ENCODE measurements around the gene REG3G. TPM values are rescaled to one million over a fixed set of nuclear protein-coding genes. Genes with fewer than 3 reads are reported as not detected.
"Not testable (repeated sequence)": the region's sequence is repeated elsewhere in the genome, so short reads cannot be mapped to it uniquely, and the experiment has no call there.

The REG3G gene
- total RNA-seq, 2 experiments from 2014 or later = not detected

DNA sequence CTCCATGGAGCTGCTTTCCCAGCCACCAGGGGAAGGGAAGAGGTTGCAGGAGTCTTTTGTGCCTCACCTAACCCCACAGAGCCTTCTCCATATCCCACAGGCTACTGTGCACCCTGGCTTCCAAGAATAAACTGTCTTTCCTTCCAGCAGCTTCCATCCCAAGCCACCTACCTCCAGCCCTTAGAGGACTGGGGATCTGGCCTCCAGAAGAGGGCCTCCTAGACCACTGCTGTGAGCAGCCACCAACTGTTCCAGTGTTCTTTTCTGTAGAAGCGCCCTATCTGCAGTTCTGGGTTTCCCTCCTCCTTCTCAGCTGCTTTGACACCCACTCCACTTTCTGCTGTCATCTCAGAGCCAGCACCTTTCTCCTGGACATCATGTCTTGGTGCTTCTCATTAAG lies 30.7 kb upstream of the REG3G start:
- no peak overlapping the region for H3K27ac Mint-ChIP-seq
- DNase-seq = no peak
- peaks cover 5% of the 10 kb centered on the region for H3K9me3 Mint-ChIP-seq
- ChIA-PET CTCF (interaction anchor here (1.0 kb wide), 1 partner anchor 9 kb away, joined by 3 read pairs; no protein-coding TSS in a partner anchor), POLR2A (no interaction called here)
- no peak overlapping the region for H3K4me3 Mint-ChIP-seq
- H3K36me3 Mint-ChIP-seq (ENCODE audit: low read depth) = no peaks in the 10 kb centered on the region
- peaks cover 19% of the 10 kb centered on the region for H3K27me3 Mint-ChIP-seq
- H3K4me1 Mint-ChIP-seq = no peaks in the 10 kb centered on the region

DNA sequence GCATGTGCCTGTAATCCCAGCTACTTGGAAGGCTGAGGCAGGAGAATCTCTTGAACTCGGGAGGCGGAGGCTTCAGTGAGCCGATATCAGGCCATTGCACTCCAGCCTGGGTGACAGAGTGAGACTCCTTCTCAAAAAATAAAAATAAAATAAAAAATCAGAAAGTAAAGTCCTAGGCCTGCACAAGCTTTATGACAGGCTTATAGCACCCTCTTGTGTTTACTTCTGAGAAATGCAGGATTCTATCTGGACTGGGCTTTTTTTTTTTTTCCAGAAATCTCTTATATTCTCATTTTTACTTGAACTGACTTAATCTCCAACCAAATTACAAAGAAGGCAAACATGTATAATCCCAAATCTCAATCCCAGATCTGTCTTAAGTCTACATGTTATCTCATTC lies 26.1 kb upstream of the REG3G start:
- CTCF ChIA-PET = interaction anchor here (0.6 to 1.1 kb wide), 2 partner anchors 9 to 88 kb away, joined by 3 read pairs; no protein-coding TSS in a partner anchor
- no peak for DNase-seq
- no peak overlapping the region for H3K27ac Mint-ChIP-seq
- no peaks in the 10 kb centered on the region for H3K4me1 Mint-ChIP-seq
- H3K36me3 Mint-ChIP-seq (ENCODE audit: low read depth) = no peaks in the 10 kb centered on the region
- POLR2A ChIA-PET = no interaction called here
- peaks cover under 1% of the 10 kb centered on the region for H3K27me3 Mint-ChIP-seq
- no peak overlapping the region for H3K4me3 Mint-ChIP-seq
- peaks cover under 1% of the 10 kb centered on the region for H3K9me3 Mint-ChIP-seq

DNA sequence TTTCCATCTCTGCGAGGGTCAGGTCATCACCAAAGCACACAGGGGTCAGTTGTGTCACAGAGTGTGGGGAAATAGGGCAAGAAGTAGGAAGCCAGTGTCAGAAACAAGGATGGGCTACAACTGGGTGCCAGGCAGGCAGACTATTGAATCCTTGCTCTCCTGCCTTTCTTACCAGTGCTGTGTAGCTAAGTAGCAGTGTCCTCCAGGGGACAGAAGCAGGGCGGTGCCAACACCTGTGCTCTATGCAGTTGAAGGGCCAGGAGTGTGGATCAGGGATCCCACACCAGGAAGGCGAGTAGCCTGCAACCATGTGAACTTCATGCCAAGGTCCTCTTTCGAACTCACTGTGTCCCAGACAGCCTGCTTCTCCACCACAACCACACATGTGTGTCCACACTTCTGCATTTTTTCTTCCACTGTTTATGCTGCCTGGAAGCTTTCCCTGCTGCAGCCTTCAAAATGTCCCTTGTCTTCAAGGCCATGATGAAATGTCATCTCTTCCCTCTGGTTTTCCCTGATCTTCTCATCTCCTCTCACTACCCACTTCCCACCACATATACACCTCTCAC lies 25.4 kb upstream of the REG3G start:
- Mint-ChIP-seq H3K9me3 (no peaks in the 10 kb centered on the region), H3K36me3 (ENCODE audit: low read depth) (no peaks in the 10 kb centered on the region)
- POLR2A ChIA-PET = no interaction called here

DNA sequence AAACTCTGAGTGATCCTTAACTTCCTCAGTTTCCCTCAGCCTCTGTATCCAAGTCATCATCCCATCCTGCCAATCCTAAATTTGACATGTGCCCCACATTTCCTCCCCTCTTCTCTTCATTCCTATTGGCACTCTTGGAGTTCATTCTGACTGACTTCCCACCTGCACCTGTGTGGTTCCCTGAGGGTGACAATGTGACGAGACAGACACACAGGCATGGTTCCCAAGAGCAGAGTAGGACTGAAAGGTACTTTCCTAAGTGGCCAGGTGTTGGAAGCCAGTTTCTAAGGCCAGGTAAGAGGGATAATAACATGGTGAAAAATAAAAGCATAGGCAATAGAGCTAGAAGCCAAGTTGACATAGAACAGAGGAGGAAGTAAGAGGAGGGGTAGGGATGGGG lies 24.2 kb upstream of the REG3G start:
- no peak overlapping the region for H3K27ac Mint-ChIP-seq
- ChIA-PET CTCF (no interaction called here), POLR2A (no interaction called here)
- no peaks in the 10 kb centered on the region for H3K27me3 Mint-ChIP-seq
- H3K4me1 Mint-ChIP-seq = no peaks in the 10 kb centered on the region
- H3K36me3 Mint-ChIP-seq (ENCODE audit: low read depth) = no peaks in the 10 kb centered on the region
- no peak for DNase-seq
- no peaks in the 10 kb centered on the region for H3K9me3 Mint-ChIP-seq
- no peak overlapping the region for H3K4me3 Mint-ChIP-seq

More for the DNA sequence above, 25.4 kb upstream of the REG3G start:
- CTCF ChIA-PET = no interaction called here
- Mint-ChIP-seq H3K4me1 (no peaks in the 10 kb centered on the region), H3K27me3 (no peaks in the 10 kb centered on the region), H3K4me3 (no peak overlapping the region), H3K27ac (no peak overlapping the region)
- DNase-seq = no peak

DNA sequence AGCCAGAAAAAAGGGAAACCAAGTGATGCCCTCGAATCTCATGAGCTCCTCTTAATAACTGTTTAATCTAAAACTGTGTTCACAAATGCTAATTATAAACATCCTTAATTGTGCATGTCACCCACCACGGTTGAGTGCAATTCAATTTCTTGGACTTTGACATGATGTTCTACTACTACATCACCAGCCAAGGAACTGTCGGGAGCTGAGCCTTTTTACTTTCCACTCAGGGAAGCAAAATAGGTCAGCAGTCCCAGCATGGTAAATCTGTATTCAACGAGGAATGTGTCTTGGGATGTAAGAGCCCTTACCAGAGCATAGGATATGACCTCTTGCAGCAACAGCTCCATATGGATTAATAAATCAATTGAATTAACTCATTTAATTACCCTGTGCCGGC lies 20.8 kb upstream of the REG3G start:
- H3K9me3 Mint-ChIP-seq = peaks cover 8% of the 10 kb centered on the region
- no peak overlapping the region for H3K27ac Mint-ChIP-seq
- no peaks in the 10 kb centered on the region for H3K4me1 Mint-ChIP-seq
- ChIA-PET POLR2A (no interaction called here), CTCF (no interaction called here)
- no peak for DNase-seq
- H3K4me3 Mint-ChIP-seq = no peak overlapping the region
- no peaks in the 10 kb centered on the region for H3K36me3 Mint-ChIP-seq (ENCODE audit: low read depth)
- H3K27me3 Mint-ChIP-seq = no peaks in the 10 kb centered on the region

DNA sequence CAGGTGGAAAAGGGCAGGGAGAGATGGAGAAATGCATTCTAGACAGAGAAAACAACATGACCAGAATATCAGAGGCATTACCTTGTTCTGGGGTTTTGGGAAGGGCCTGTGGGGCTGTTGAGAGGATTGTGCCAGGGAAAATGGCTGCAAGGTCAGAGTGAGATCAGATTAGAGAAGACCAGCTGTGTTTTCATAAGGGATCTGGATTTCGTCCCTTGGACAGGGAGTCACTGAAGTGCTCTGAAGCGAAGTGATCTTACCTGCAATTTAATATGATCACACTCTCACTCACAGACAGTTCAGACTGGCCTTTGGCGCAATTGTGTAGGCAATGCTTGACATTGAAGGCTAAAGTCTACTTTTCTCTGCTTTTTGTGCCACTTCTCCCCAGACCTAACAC lies 20.3 kb upstream of the REG3G start:
- CTCF ChIA-PET = no interaction called here

DNA sequence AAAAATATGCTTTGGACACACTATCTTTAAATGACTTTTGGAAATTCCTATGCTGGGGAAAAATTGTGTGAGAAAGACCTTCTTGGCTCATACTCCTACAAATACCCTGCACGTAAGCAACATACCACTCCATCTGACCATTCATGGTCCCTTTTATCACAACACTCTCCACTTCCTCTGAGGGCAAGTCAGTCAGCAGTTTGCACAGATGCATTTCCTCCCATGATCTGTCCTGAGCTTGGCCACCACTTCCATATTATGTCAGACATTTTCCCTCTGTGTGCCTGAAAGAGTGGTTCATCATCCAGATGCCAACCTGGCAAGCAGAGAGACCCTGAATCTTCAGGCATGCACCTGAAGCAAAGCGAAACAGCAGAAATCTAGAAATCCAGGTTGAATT lies 16.1 kb upstream of the REG3G start:
- H3K9me3 Mint-ChIP-seq = peaks cover 11% of the 10 kb centered on the region
- DNase-seq = no peak
- POLR2A ChIA-PET = no interaction called here
- H3K4me1 Mint-ChIP-seq = no peaks in the 10 kb centered on the region
- H3K36me3 Mint-ChIP-seq (ENCODE audit: low read depth) = no peaks in the 10 kb centered on the region
- CTCF ChIA-PET = no interaction called here
- H3K27me3 Mint-ChIP-seq = no peaks in the 10 kb centered on the region
- H3K4me3 Mint-ChIP-seq = no peak overlapping the region
- H3K27ac Mint-ChIP-seq = no peak overlapping the region

More for the DNA sequence above, 20.3 kb upstream of the REG3G start:
- H3K4me1 Mint-ChIP-seq = no peaks in the 10 kb centered on the region
- no peaks in the 10 kb centered on the region for H3K36me3 Mint-ChIP-seq (ENCODE audit: low read depth)
- POLR2A ChIA-PET = no interaction called here
- H3K27ac Mint-ChIP-seq = no peak overlapping the region
- H3K27me3 Mint-ChIP-seq = no peaks in the 10 kb centered on the region
- no peak overlapping the region for H3K4me3 Mint-ChIP-seq
- H3K9me3 Mint-ChIP-seq = peaks cover 8% of the 10 kb centered on the region
- DNase-seq = no peak

DNA sequence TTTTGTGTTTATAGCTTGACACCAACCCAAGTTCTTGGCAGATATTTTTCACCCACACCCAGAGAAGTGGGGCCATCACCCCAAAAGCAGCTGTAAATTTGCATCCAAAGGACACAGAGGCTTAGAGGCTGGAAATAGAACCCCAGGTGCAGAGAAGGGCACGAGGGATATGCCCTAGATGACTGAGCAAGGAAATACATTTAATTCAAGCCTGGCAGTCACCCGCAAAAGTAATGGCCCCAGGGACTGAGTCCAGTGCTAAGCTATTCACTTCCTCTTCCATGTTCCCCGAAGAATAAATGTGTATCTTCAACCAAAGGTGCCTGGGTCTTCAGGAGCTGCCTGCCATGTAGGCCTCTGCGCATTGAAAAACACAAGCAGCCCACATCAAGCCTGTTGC lies 14.0 kb upstream of the REG3G start:
- ChIA-PET CTCF (no interaction called here), POLR2A (no interaction called here)
- no peaks in the 10 kb centered on the region for H3K27me3 Mint-ChIP-seq
- H3K4me3 Mint-ChIP-seq = no peak overlapping the region
- H3K4me1 Mint-ChIP-seq = no peaks in the 10 kb centered on the region
- H3K27ac Mint-ChIP-seq = no peak overlapping the region
- no peak for DNase-seq
- H3K36me3 Mint-ChIP-seq (ENCODE audit: low read depth) = no peaks in the 10 kb centered on the region
- H3K9me3 Mint-ChIP-seq = peaks cover 11% of the 10 kb centered on the region

DNA sequence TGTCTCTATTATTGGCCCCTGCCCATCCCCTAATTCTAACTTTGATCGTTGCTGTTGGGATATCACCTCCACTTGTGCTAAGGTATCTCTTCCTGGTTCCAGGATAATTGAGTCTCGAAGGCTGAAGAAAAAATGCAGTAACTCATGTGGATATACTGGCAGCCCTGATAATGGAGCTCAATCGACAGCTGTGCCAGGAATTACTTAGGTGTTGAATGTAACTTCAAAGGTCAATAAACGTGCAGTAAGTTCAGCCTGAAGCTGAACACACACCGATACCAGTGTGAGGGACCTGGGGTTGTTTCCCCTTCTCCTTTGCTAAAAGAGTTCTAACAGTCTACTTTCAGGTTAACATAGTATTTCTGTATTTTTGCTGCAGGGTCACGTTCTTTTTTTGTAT lies 11.9 kb upstream of the REG3G start:
- Mint-ChIP-seq H3K9me3 (peaks cover 5% of the 10 kb centered on the region), H3K27ac (no peak overlapping the region), H3K4me1 (no peaks in the 10 kb centered on the region), H3K4me3 (no peak overlapping the region), H3K27me3 (no peaks in the 10 kb centered on the region), H3K36me3 (ENCODE audit: low read depth) (no peaks in the 10 kb centered on the region)
- POLR2A ChIA-PET = no interaction called here
- CTCF ChIA-PET = no interaction called here
- no peak for DNase-seq

DNA sequence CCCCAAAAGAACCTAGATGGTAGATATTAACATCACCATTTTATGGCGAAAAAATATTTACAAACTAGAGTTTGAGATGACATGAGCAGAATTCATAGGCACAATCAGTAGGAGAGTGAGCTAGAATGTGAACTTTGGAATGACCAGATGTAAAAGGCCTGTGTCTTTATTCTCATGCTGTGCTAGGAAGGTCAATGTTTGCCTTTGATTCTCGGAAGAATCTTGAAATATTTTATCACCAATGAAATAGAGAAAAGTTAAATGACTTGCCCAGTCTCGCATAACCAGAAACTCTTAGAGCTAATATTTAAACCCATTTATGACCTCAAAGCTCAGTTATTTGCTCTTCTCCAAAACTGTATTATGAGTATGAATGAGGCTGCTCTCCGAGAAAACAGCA lies 9.2 kb upstream of the REG3G start:
- POLR2A ChIA-PET = no interaction called here
- H3K4me3 Mint-ChIP-seq = no peak overlapping the region
- H3K4me1 Mint-ChIP-seq = no peaks in the 10 kb centered on the region
- H3K36me3 Mint-ChIP-seq (ENCODE audit: low read depth) = no peaks in the 10 kb centered on the region
- H3K9me3 Mint-ChIP-seq = peaks cover 5% of the 10 kb centered on the region
- no peak for DNase-seq
- CTCF ChIA-PET = no interaction called here
- no peak overlapping the region for H3K27ac Mint-ChIP-seq
- H3K27me3 Mint-ChIP-seq = no peaks in the 10 kb centered on the region

DNA sequence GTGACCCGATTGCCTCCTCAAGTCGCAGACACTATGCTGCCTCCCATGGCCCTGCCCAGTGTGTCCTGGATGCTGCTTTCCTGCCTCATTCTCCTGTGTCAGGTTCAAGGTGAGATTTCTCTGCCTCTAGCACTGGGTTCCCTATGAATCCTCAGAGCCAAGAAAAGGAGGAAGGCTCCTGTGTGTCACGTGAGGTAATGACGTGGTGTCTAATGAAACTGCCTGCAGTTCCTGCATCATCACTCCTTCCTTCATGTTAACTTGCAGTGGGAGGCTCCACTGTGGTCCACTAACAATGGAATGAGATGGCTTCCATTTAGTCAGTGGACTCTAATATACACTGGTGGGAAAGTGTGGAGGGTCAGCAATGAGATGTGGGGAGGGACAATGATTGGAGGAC lies 559 bp downstream of the REG3G start:
- Mint-ChIP-seq H3K27ac (no peak overlapping the region), H3K36me3 (ENCODE audit: low read depth) (no peaks in the 10 kb centered on the region), H3K4me3 (no peak overlapping the region), H3K4me1 (no peaks in the 10 kb centered on the region), H3K9me3 (peaks cover 5% of the 10 kb centered on the region), H3K27me3 (no peaks in the 10 kb centered on the region)
- ChIA-PET POLR2A (no interaction called here), CTCF (no interaction called here)
- no peak for DNase-seq

DNA sequence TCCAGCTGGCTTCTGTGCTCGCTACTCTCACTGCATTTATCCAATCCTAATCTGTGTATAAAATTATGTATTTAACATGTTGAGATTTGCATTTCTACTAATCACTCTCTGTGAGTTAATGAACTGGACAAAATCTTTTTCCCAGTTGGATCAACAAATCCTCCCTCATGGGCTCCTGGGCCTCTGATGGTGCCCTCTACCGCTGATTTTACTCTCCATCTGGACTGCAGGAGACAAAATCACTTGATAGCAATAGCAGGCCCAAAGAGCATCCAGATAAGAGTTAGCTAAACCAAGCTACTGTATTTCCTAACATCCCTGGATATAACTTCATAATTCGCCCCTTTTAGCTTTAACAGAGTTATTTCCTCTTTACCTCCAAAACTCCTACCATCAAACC lies 14.4 kb downstream of the REG3G start:
- H3K27ac Mint-ChIP-seq = no peak overlapping the region
- DNase-seq = no peak
- ChIA-PET POLR2A (no interaction called here), CTCF (no interaction called here)
- H3K36me3 Mint-ChIP-seq (ENCODE audit: low read depth) = no peaks in the 10 kb centered on the region
- H3K4me1 Mint-ChIP-seq = no peaks in the 10 kb centered on the region
- no peaks in the 10 kb centered on the region for H3K27me3 Mint-ChIP-seq
- H3K4me3 Mint-ChIP-seq = no peak overlapping the region
- H3K9me3 Mint-ChIP-seq = no peaks in the 10 kb centered on the region

DNA sequence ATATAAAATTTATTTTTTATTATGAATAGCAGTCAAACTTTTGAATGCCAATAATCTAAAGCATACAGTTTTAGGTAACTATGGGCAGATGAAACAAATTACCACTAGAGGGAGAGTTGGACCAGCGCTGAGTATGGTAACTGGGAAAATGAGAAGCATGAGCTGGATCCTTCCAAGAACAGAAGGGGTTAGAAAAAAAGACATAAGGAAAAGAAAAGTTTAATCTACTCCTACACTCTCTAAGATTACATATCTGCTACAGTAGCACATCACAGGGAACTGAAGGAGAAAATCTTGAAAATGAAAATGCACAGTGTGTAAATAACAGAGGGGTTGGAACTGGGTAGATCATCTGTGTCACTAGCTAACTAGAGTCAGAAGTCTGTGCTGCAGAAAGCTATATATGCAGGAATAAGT lies 15.5 kb downstream of the REG3G start:
- no peak for DNase-seq
- no peak overlapping the region for H3K4me3 Mint-ChIP-seq
- H3K27ac Mint-ChIP-seq = no peak overlapping the region
- peaks cover 3% of the 10 kb centered on the region for H3K9me3 Mint-ChIP-seq
- ChIA-PET POLR2A (no interaction called here), CTCF (no interaction called here)
- no peaks in the 10 kb centered on the region for H3K27me3 Mint-ChIP-seq
- no peaks in the 10 kb centered on the region for H3K36me3 Mint-ChIP-seq (ENCODE audit: low read depth)
- H3K4me1 Mint-ChIP-seq = no peaks in the 10 kb centered on the region

DNA sequence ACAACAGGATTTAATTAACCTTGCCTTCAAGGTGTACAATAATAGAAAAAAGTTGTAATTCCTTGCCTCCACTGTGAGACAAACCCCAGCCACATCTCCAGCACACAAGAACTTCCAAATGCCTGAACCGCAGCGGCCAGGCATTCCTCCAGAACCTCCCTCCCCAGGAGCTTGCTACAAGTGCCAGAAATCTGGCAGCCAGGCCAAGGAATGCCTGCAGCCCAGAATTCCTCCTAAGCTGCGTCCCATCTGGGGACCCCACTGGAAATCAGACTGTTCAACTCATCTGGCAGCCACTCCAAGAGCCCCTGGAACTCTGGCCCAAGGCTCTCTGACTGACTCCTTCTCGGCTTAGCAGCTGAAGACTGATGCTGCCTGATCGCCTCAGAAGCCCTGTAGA lies 28.0 kb downstream of the REG3G start:
- POLR2A ChIA-PET; CTCF ChIA-PET; H3K4me1 Mint-ChIP-seq; H3K36me3 Mint-ChIP-seq (ENCODE audit: low read depth); H3K27ac Mint-ChIP-seq; DNase-seq; H3K4me3 Mint-ChIP-seq; H3K27me3 Mint-ChIP-seq: not testable (repeated sequence)
- peaks cover 15% of the 10 kb centered on the region for H3K9me3 Mint-ChIP-seq

DNA sequence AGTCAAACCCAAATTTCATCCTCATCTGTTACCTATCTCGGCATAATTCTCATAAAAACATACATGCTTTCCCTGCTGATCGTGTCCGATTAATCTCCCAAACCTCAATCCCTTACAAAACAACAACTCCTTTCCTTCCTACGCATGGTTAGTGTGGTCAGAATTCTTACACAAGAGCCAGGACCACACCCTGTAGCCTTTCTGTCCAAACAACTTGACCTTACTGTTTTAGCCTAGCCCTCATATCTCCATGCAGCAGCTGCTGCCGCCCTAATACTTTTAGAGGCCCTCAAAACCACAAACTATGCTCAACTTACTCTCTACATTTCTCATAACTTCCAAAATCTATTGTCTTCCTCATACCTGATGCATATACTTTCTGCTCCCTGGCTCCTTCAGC lies 29.3 kb downstream of the REG3G start:
- H3K36me3 Mint-ChIP-seq (ENCODE audit: low read depth); H3K27ac Mint-ChIP-seq; H3K27me3 Mint-ChIP-seq; DNase-seq; CTCF ChIA-PET; H3K4me3 Mint-ChIP-seq; H3K4me1 Mint-ChIP-seq; POLR2A ChIA-PET: not testable (repeated sequence)
- peaks cover 15% of the 10 kb centered on the region for H3K9me3 Mint-ChIP-seq
